Neural progenitor cell (in vitro differentiated cells): ENCODE measurements around the gene CAMK1D. TPM values are rescaled to one million over a fixed set of nuclear protein-coding genes. Genes with fewer than 3 reads are reported as not detected.

Source experiments
- DNase-seq: peaks from one replicate; pipeline ENCODE4 v3.0.0-alpha.2; 2016; ENCODE audit warnings: low spot score
- H2AFZ ChIP-seq: fragments of 200-600 bp; sonication (generic); replicated peaks from 2 replicates; pipeline ENCODE4 v1.6.1; 2016; ENCODE audit warnings: antibody characterized with exemption
- H3F3A ChIP-seq: fragments of 200-600 bp; sonication (generic); 2 replicates; pipeline ENCODE4 v1.6.1; 2016; ENCODE audit warnings: antibody characterized with exemption, low read depth
- H3K27ac ChIP-seq: fragments of 200-600 bp; sonication (generic); 2 replicates; pipeline ENCODE4 v1.5.1; 2016; ENCODE audit warnings: mild to moderate bottlenecking
- H3K27me3 ChIP-seq: fragments of 200-600 bp; sonication (generic); 2 replicates; pipeline ENCODE4 v1.6.1; 2016; ENCODE audit warnings: mild to moderate bottlenecking, moderate library complexity
- H3K36me3 ChIP-seq: fragments of 200-600 bp; sonication (generic); 2 replicates; pipeline ENCODE4 v1.5.1; 2016
- H3K4me1 ChIP-seq: fragments of 200-600 bp; sonication (generic); 2 replicates; pipeline ENCODE4 v1.6.1; 2016; ENCODE audit warnings: mixed run types
- H3K4me2 ChIP-seq: fragments of 200-600 bp; sonication (generic); 2 replicates; pipeline ENCODE4 v1.6.1; 2016
- H3K4me3 ChIP-seq: fragments of 200-600 bp; sonication (generic); 2 replicates; pipeline ENCODE4 v1.5.1; 2016
- H3K79me2 ChIP-seq: fragments of 200-600 bp; sonication (generic); 2 replicates; pipeline ENCODE4 v1.6.1; 2016; ENCODE audit warnings: low read depth
- H3K9ac ChIP-seq: fragments of 200-600 bp; sonication (generic); 2 replicates; pipeline ENCODE4 v1.6.1; 2016
- H3K9me3 ChIP-seq: fragments of 200-600 bp; sonication (generic); 2 replicates; pipeline ENCODE4 v1.5.1; 2016; ENCODE audit warnings: low read depth
- H4K20me1 ChIP-seq: fragments of 200-600 bp; sonication (generic); 2 replicates; pipeline ENCODE4 v1.6.1; 2016; ENCODE audit warnings: low read depth
- H3K27ac Mint-ChIP-seq: 3 replicates; pipeline ENCODE4 v1.8.0; 2021; ENCODE audit warnings: mixed read lengths
- H3K27me3 Mint-ChIP-seq: 2 replicates; pipeline ENCODE4 v1.8.0; 2022; ENCODE audit warnings: low read depth, mild to moderate bottlenecking, inconsistent platforms, moderate library complexity, mixed read lengths; ENCODE audit not compliant: insufficient read depth
- H3K36me3 Mint-ChIP-seq: 3 replicates; pipeline ENCODE4 v1.8.0; 2021; ENCODE audit warnings: mixed read lengths
- H3K4me1 Mint-ChIP-seq: 3 replicates; pipeline ENCODE4 v1.8.0; 2021; ENCODE audit warnings: mixed read lengths
- H3K4me3 Mint-ChIP-seq: 3 replicates; pipeline ENCODE4 v1.8.0; 2021; ENCODE audit warnings: mild to moderate bottlenecking, moderate library complexity, mixed read lengths
- H3K9me3 Mint-ChIP-seq: 3 replicates; pipeline ENCODE4 v1.8.0; 2020; ENCODE audit warnings: mixed read lengths
- EZH2 ChIP-seq: fragments of 200-600 bp; sonication (generic); IDR thresholded peaks from 2 replicates; pipeline ENCODE4 v1.6.1; 2017; ENCODE audit warnings: antibody characterized with exemption, mild to moderate bottlenecking, moderate library complexity
- EZH2phosphoT487 ChIP-seq: fragments of 200-600 bp; sonication (generic); IDR thresholded peaks from 2 replicates; pipeline ENCODE4 v1.6.1; 2017; ENCODE audit warnings: antibody characterized with exemption
- total RNA-seq: library from RNA; depleted of rRNA; stranded (reverse); fragments of >200 nt; gene quantifications from 2 replicates; pipeline ENCODE4 v1.2.3, GENCODE V29; 2015; ENCODE audit warnings: low replicate concordance
- TF ChIP-seq, protein P1 (sequence below): fragments of 200-600 bp; sonication (generic); IDR thresholded peaks from 2 replicates; pipeline ENCODE4 v1.5.1; 2017; ENCODE audit warnings: antibody characterized with exemption, mild to moderate bottlenecking

CAMK1D gene
- total RNA-seq, 1 donor from 2014 or later = 7.6 TPM

GRCh38 chr10:12834116-12834665 is 484.8 kb downstream of the CAMK1D start:
- Histone ChIP-seq H2AFZ (no peak overlapping the region), H4K20me1 (no peaks in the 10 kb centered on the region), H3F3A (peaks cover 8% of the 10 kb centered on the region), H3K79me2 (no peaks in the 10 kb centered on the region), H3K27ac (no peak overlapping the region), H3K4me3 (no peak overlapping the region), H3K27me3 (no peaks in the 10 kb centered on the region), H3K9ac (no peak overlapping the region), H3K4me1 (peaks cover 11% of the 10 kb centered on the region), H3K36me3 (no peaks in the 10 kb centered on the region), H3K4me2 (no peak overlapping the region), H3K9me3 (no peaks in the 10 kb centered on the region)
- Mint-ChIP-seq H3K36me3 (peaks cover 3% of the 10 kb centered on the region), H3K27ac (no peak overlapping the region), H3K4me1 (peaks cover 24% of the 10 kb centered on the region), H3K27me3 (peaks cover 6% of the 10 kb centered on the region), H3K9me3 (no peaks in the 10 kb centered on the region), H3K4me3 (no peak overlapping the region)
- peak; percentile 62 for DNase-seq
- TF ChIP-seq EZH2 = no peak
- no peak for TF ChIP-seq EZH2phosphoT487
- TF ChIP-seq, protein P1, sequence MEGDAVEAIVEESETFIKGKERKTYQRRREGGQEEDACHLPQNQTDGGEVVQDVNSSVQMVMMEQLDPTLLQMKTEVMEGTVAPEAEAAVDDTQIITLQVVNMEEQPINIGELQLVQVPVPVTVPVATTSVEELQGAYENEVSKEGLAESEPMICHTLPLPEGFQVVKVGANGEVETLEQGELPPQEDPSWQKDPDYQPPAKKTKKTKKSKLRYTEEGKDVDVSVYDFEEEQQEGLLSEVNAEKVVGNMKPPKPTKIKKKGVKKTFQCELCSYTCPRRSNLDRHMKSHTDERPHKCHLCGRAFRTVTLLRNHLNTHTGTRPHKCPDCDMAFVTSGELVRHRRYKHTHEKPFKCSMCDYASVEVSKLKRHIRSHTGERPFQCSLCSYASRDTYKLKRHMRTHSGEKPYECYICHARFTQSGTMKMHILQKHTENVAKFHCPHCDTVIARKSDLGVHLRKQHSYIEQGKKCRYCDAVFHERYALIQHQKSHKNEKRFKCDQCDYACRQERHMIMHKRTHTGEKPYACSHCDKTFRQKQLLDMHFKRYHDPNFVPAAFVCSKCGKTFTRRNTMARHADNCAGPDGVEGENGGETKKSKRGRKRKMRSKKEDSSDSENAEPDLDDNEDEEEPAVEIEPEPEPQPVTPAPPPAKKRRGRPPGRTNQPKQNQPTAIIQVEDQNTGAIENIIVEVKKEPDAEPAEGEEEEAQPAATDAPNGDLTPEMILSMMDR = no peak

GRCh38 chr10:12834721-12835120 is 485.4 kb downstream of the CAMK1D start:
- Histone ChIP-seq H4K20me1 (no peaks in the 10 kb centered on the region), H3K4me2 (no peak overlapping the region), H3K9me3 (no peaks in the 10 kb centered on the region), H3K27me3 (no peaks in the 10 kb centered on the region), H3K27ac (no peak overlapping the region), H3K36me3 (no peaks in the 10 kb centered on the region), H3K79me2 (no peaks in the 10 kb centered on the region), H3F3A (peaks cover 8% of the 10 kb centered on the region), H3K4me1 (peaks cover 11% of the 10 kb centered on the region), H2AFZ (no peak overlapping the region), H3K4me3 (no peak overlapping the region), H3K9ac (no peak overlapping the region)
- no peak overlapping the region for H3K27ac Mint-ChIP-seq
- no peak for TF ChIP-seq EZH2
- TF ChIP-seq, protein P1 = no peak
- H3K27me3 Mint-ChIP-seq = peaks cover 6% of the 10 kb centered on the region
- H3K9me3 Mint-ChIP-seq = no peaks in the 10 kb centered on the region
- no peak overlapping the region for H3K4me3 Mint-ChIP-seq
- H3K4me1 Mint-ChIP-seq = peaks cover 25% of the 10 kb centered on the region
- H3K36me3 Mint-ChIP-seq = peaks cover 3% of the 10 kb centered on the region
- no peak for DNase-seq

GRCh38 chr10:12835709-12836108 is 486.4 kb downstream of the CAMK1D start:
- Histone ChIP-seq H3K36me3 (no peaks in the 10 kb centered on the region), H3K79me2 (no peaks in the 10 kb centered on the region), H3K4me3 (no peak overlapping the region), H3K4me2 (no peak overlapping the region), H4K20me1 (no peaks in the 10 kb centered on the region), H2AFZ (no peak overlapping the region), H3K27ac (no peak overlapping the region), H3K4me1 (peaks cover 20% of the 10 kb centered on the region), H3K27me3 (no peaks in the 10 kb centered on the region), H3F3A (peaks cover 8% of the 10 kb centered on the region), H3K9ac (no peak overlapping the region), H3K9me3 (no peaks in the 10 kb centered on the region)
- Mint-ChIP-seq H3K9me3 (no peaks in the 10 kb centered on the region), H3K4me1 (peaks cover 32% of the 10 kb centered on the region), H3K4me3 (no peak overlapping the region), H3K27ac (no peak overlapping the region), H3K36me3 (peaks cover 3% of the 10 kb centered on the region), H3K27me3 (peaks cover 6% of the 10 kb centered on the region)
- TF ChIP-seq EZH2 (no peak), EZH2phosphoT487 (no peak)
- TF ChIP-seq, protein P1 = no peak
- no peak for DNase-seq
